ENCODE data around the gene IGF2BP2. TPM values are rescaled to one million over a fixed set of nuclear protein-coding genes. Genes with fewer than 3 reads are reported as not detected.

The IGF2BP2 gene
- total RNA-seq, 1 experiment from 2014 or later, result 75.9 TPM

GRCh38 chr3:185760550-185760949 is 64.3 kb downstream of the IGF2BP2 start:
- no peaks in the 10 kb centered on the region for H3K27me3 ChIP-seq (replicated peaks; ENCODE audit: control insufficient read depth, insufficient read depth, low read length)
- no peaks in the 10 kb centered on the region for H3K27me3 Mint-ChIP-seq (ENCODE audit: insufficient read depth, unreplicated experiment)
- intact Hi-C loops (cut with micrococcal nuclease; ENCODE audit: unreplicated experiment), result no loop called here
- H3K27ac Mint-ChIP-seq (ENCODE audit: unreplicated experiment), result no peak overlapping the region
- ChIA-PET POLR2A (no interaction called here), CTCF (interaction anchor here (1.4 kb wide), 1 partner anchor 8 kb away, joined by 6 read pairs; no protein-coding TSS in a partner anchor)
- no peak for TF ChIP-seq CTCF (IDR thresholded peaks at IDR 0.05; ENCODE audit: insufficient read depth in 1 of 2, low read depth in 1 of 2, low read length in 1 of 2, severe bottlenecking in 1 of 2, unreplicated experiment in 1 of 2)
- no peak for DNase-seq
- H3K4me1 ChIP-seq, result no peaks in the 10 kb centered on the region
- peaks cover 13% of the 10 kb centered on the region for H3K9me3 Mint-ChIP-seq (ENCODE audit: unreplicated experiment)
- H3K36me3 ChIP-seq (ENCODE audit: control insufficient read depth, insufficient read depth, low read length), result no peaks in the 10 kb centered on the region; the same call in 1 of the 2 replicates
- H3K4me3 Mint-ChIP-seq (ENCODE audit: unreplicated experiment), result no peak overlapping the region
- peaks cover 10% of the 10 kb centered on the region for H3K36me3 Mint-ChIP-seq (ENCODE audit: insufficient read depth, unreplicated experiment)
- no TSS peak for BruUV-seq (replicated peaks)
- H3K4me3 ChIP-seq (ENCODE audit: low read depth, low read length), result no peak overlapping the region
- H3K4me1 Mint-ChIP-seq (ENCODE audit: low read depth, unreplicated experiment), result peaks cover 22% of the 10 kb centered on the region
- no peaks in the 10 kb centered on the region for H3K9me3 ChIP-seq

DNA sequence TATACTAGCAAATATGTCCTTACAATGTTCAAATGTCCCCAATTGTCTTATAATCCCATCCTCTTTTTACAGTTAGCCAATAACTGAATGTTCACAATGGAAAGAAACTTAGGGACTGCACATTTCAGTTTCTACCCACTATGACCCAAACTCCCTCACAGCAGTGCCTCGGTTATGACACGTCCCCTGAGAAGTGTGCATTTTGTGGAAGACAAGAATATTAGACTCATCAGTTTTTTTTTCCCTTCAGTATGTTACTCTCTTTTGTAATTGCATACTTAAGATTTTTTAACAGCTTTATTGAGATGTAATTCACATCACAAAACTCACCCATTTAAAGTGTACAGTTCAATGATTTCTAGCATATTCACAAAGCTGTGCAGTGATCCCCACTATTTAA is 64.8 kb downstream of the IGF2BP2 start:
- intact Hi-C loops (cut with micrococcal nuclease; ENCODE audit: unreplicated experiment), result no loop called here
- H3K27ac Mint-ChIP-seq (ENCODE audit: unreplicated experiment), result no peak overlapping the region
- CTCF ChIA-PET, result interaction anchor here (1.4 kb wide), 1 partner anchor 8 kb away, joined by 6 read pairs; no protein-coding TSS in a partner anchor

DNA sequence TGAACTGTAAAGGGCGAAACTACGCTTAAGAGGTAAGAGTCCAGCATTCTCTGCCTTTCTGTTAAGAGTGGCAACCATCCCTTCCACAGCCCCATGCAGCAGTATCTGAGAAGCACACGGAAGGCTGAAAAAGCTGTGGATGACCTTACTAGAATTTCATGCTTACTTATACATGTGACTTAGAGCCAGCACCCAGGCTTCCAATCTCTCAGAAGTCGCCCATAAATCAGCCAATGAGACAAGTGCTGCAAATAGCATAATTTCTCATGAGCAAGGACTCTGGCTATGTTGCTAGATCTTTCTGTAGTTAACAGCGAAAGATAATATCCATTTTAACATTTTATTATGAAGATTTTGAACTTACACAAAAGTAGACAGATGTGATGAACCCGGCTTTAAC is 65.3 kb downstream of the IGF2BP2 start:
- peaks cover 16% of the 10 kb centered on the region for H3K4me1 Mint-ChIP-seq (ENCODE audit: low read depth, unreplicated experiment)
- no peak for TF ChIP-seq CTCF (IDR thresholded peaks at IDR 0.05; ENCODE audit: insufficient read depth in 1 of 2, low read depth in 1 of 2, low read length in 1 of 2, severe bottlenecking in 1 of 2, unreplicated experiment in 1 of 2)
- H3K36me3 ChIP-seq (ENCODE audit: control insufficient read depth, insufficient read depth, low read length), result no peaks in the 10 kb centered on the region; the same call in 1 of the 2 replicates
- no peak overlapping the region for H3K27ac Mint-ChIP-seq (ENCODE audit: unreplicated experiment)
- DNase-seq, result no peak
- POLR2A ChIA-PET, result no interaction called here
- peaks cover 16% of the 10 kb centered on the region for H3K36me3 Mint-ChIP-seq (ENCODE audit: insufficient read depth, unreplicated experiment)
- intact Hi-C loops (cut with micrococcal nuclease; ENCODE audit: unreplicated experiment), result no loop called here
- H3K4me1 ChIP-seq, result no peaks in the 10 kb centered on the region
- peaks cover 13% of the 10 kb centered on the region for H3K9me3 Mint-ChIP-seq (ENCODE audit: unreplicated experiment)
- no peak overlapping the region for H3K4me3 Mint-ChIP-seq (ENCODE audit: unreplicated experiment)
- BruUV-seq (replicated peaks), result no TSS peak
- no peaks in the 10 kb centered on the region for H3K9me3 ChIP-seq
- no peaks in the 10 kb centered on the region for H3K27me3 Mint-ChIP-seq (ENCODE audit: insufficient read depth, unreplicated experiment)
- H3K27me3 ChIP-seq (replicated peaks; ENCODE audit: control insufficient read depth, insufficient read depth, low read length), result no peaks in the 10 kb centered on the region
- CTCF ChIA-PET, result interaction anchor here (1.0 to 1.4 kb wide), 2 partner anchors 9 kb away, joined by 4 to 6 read pairs; no protein-coding TSS in a partner anchor
- H3K4me3 ChIP-seq (ENCODE audit: low read depth, low read length), result no peak overlapping the region

More for the DNA sequence above, 64.8 kb downstream of the IGF2BP2 start:
- no peaks in the 10 kb centered on the region for H3K27me3 ChIP-seq (replicated peaks; ENCODE audit: control insufficient read depth, insufficient read depth, low read length)
- Mint-ChIP-seq H3K4me3 (ENCODE audit: unreplicated experiment) (no peak overlapping the region), H3K9me3 (ENCODE audit: unreplicated experiment) (peaks cover 13% of the 10 kb centered on the region), H3K36me3 (ENCODE audit: insufficient read depth, unreplicated experiment) (peaks cover 12% of the 10 kb centered on the region), H3K4me1 (ENCODE audit: low read depth, unreplicated experiment) (peaks cover 17% of the 10 kb centered on the region), H3K27me3 (ENCODE audit: insufficient read depth, unreplicated experiment) (no peaks in the 10 kb centered on the region)
- no peak overlapping the region for H3K4me3 ChIP-seq (ENCODE audit: low read depth, low read length)
- no TSS peak for BruUV-seq (replicated peaks)
- no peaks in the 10 kb centered on the region; the same call in 1 of the 2 replicates for H3K36me3 ChIP-seq (ENCODE audit: control insufficient read depth, insufficient read depth, low read length)
- DNase-seq, result no peak
- TF ChIP-seq CTCF (IDR thresholded peaks at IDR 0.05; ENCODE audit: insufficient read depth in 1 of 2, low read depth in 1 of 2, low read length in 1 of 2, severe bottlenecking in 1 of 2, unreplicated experiment in 1 of 2), result no peak
- H3K9me3 ChIP-seq, result no peaks in the 10 kb centered on the region
- H3K4me1 ChIP-seq, result no peaks in the 10 kb centered on the region
- POLR2A ChIA-PET, result no interaction called here
